DOHH2 (cell line): ENCODE results near the gene PAM.

Experiments
- H3F3A ChIP-seq: fragments of 200-600 bp; sonication (generic), shearing (Covaris generic); 2 replicates; pipeline ENCODE4 v1.6.0; 2016; ENCODE audit warnings: antibody characterized with exemption, mild to moderate bottlenecking; ENCODE audit not compliant: control insufficient read depth, insufficient read depth
- H3K27ac ChIP-seq: fragments of 200-600 bp; sonication (generic); 2 replicates; pipeline ENCODE4 v1.5.1; 2014; ENCODE audit warnings: low read depth, mild to moderate bottlenecking, low read length, moderate library complexity
- H3K27me3 ChIP-seq: fragments of 200-600 bp; sonication (generic); 2 replicates; pipeline ENCODE4 v1.6.1; 2014; ENCODE audit warnings: mild to moderate bottlenecking, low read length, mixed read lengths; ENCODE audit not compliant: control insufficient read depth
- H3K36me3 ChIP-seq: fragments of 200-600 bp; sonication (generic); 2 replicates; pipeline ENCODE4 v1.6.1; 2014; ENCODE audit warnings: mild to moderate bottlenecking, low read length, moderate library complexity, mixed read lengths; ENCODE audit not compliant: control insufficient read depth
- H3K4me1 ChIP-seq: fragments of 200-600 bp; sonication (generic); 2 replicates; pipeline ENCODE4 v1.6.1; 2014; ENCODE audit warnings: mild to moderate bottlenecking, low read length, mixed read lengths; ENCODE audit not compliant: control insufficient read depth
- H3K4me2 ChIP-seq: fragments of 200-600 bp; sonication (generic); 2 replicates; pipeline ENCODE4 v1.6.0; 2014; ENCODE audit warnings: mild to moderate bottlenecking, low read length, moderate library complexity
- H3K4me3 ChIP-seq: fragments of 200-600 bp; sonication (generic); 2 replicates; pipeline ENCODE4 v1.5.1; 2014; ENCODE audit warnings: mild to moderate bottlenecking, low read length, mixed read lengths
- H3K79me2 ChIP-seq: fragments of 200-600 bp; sonication (generic); 2 replicates; pipeline ENCODE4 v1.6.1; 2014; ENCODE audit warnings: mild to moderate bottlenecking, low read length, mixed read lengths; ENCODE audit not compliant: control insufficient read depth
- H3K9me2 ChIP-seq: fragments of 200-600 bp; sonication (generic); replicated peaks from 2 replicates; pipeline ENCODE4 v1.6.1; 2014; ENCODE audit warnings: mild to moderate bottlenecking, low read length, mixed read lengths; ENCODE audit not compliant: control insufficient read depth
- H3K9me3 ChIP-seq: fragments of 200-600 bp; sonication (generic); 2 replicates; pipeline ENCODE4 v1.6.1; 2014; ENCODE audit warnings: antibody characterized with exemption, low read length, mixed read lengths; ENCODE audit not compliant: control insufficient read depth, insufficient read depth
- H4K20me1 ChIP-seq: fragments of 200-600 bp; sonication (generic); 2 replicates; pipeline ENCODE4 v1.6.0; 2014; ENCODE audit warnings: low read depth, mild to moderate bottlenecking, antibody characterized with exemption, low read length, moderate library complexity; ENCODE audit not compliant: control insufficient read depth, insufficient read depth
- EZH2phosphoT487 ChIP-seq: fragments of 200-600 bp; sonication (generic); IDR thresholded peaks from 2 replicates; pipeline ENCODE4 v1.6.1; 2017; ENCODE audit warnings: borderline replicate concordance, mild to moderate bottlenecking, antibody characterized with exemption, low read length, moderate library complexity, mixed read lengths
- TF ChIP-seq, protein P1 (sequence below): fragments of 200-600 bp; sonication (generic); IDR thresholded peaks from one replicate; pipeline ENCODE4 v1.5.1; 2014; ENCODE audit warnings: antibody characterized with exemption, mild to moderate bottlenecking, low read depth, low read length; ENCODE audit not compliant: poor library complexity, severe bottlenecking

The PAM gene

DNA sequence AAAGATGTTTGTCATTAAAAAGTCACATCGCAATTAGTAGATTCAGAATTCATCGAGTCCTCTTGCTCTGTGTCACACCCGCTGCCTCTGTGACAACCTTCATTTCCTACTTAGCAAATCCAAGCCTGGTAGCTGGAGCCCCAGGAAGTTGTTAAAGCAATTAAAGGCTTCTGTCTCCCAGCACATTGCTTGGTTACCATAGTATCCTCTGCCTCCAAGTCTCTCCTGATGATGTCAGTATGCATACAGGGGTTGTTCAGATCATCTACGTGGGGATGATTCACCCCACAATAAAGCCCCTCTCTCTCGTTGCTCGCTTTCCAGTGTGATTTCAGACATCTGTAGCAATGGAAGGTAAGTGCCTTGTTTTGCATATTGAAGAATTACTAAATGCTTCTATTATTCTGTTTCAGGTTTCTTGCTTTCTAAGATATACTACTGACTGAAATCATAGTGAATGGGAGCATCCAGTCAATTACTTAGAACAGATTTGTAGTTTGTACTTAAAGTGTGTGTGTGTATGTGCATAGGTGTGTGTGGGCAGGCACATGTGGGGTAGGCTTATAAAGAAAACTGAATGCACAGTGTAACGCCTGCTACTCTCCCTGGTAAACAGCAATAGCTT lies 52.9 kb downstream of the PAM start:
- Histone ChIP-seq H3K79me2 (no peaks in the 10 kb centered on the region), H4K20me1 (no peaks in the 10 kb centered on the region), H3F3A (no peaks in the 10 kb centered on the region), H3K9me2 (no peaks in the 10 kb centered on the region), H3K4me1 (no peaks in the 10 kb centered on the region), H3K36me3 (no peaks in the 10 kb centered on the region), H3K4me3 (no peak overlapping the region), H3K27ac (no peak overlapping the region), H3K9me3 (no peaks in the 10 kb centered on the region), H3K27me3 (no peaks in the 10 kb centered on the region), H3K4me2 (no peak overlapping the region)
- TF ChIP-seq, protein P1, sequence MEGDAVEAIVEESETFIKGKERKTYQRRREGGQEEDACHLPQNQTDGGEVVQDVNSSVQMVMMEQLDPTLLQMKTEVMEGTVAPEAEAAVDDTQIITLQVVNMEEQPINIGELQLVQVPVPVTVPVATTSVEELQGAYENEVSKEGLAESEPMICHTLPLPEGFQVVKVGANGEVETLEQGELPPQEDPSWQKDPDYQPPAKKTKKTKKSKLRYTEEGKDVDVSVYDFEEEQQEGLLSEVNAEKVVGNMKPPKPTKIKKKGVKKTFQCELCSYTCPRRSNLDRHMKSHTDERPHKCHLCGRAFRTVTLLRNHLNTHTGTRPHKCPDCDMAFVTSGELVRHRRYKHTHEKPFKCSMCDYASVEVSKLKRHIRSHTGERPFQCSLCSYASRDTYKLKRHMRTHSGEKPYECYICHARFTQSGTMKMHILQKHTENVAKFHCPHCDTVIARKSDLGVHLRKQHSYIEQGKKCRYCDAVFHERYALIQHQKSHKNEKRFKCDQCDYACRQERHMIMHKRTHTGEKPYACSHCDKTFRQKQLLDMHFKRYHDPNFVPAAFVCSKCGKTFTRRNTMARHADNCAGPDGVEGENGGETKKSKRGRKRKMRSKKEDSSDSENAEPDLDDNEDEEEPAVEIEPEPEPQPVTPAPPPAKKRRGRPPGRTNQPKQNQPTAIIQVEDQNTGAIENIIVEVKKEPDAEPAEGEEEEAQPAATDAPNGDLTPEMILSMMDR = no peak
- TF ChIP-seq EZH2phosphoT487 = no peak

DNA sequence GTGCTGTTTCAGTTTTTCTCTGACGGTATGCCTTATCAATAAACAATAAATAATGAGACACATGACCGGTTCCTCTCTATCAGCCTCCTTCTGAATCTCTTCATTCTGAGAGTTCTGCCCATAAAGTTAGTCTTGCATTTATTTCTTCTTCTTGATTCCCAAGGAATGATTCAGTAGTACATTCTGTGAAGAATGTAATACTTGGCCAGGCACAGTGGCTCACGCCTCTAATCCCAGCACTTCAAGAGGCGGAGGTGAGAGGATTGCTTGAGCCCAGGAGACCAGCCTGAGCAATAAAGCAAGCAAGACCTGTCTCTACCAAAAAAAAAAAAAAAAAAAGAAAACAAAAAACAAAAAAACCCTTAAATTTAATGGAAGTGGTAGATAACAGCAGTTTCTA lies 53.9 kb downstream of the PAM start:
- no peaks in the 10 kb centered on the region for H4K20me1 ChIP-seq
- no peaks in the 10 kb centered on the region for H3K4me1 ChIP-seq
- no peak overlapping the region for H3K27ac ChIP-seq
- H3K9me3 ChIP-seq = no peaks in the 10 kb centered on the region
- H3K4me2 ChIP-seq = no peak overlapping the region
- TF ChIP-seq, protein P1 = no peak
- no peak for TF ChIP-seq EZH2phosphoT487
- no peaks in the 10 kb centered on the region for H3K27me3 ChIP-seq
- no peaks in the 10 kb centered on the region for H3F3A ChIP-seq
- no peaks in the 10 kb centered on the region for H3K9me2 ChIP-seq
- no peak overlapping the region for H3K4me3 ChIP-seq
- H3K36me3 ChIP-seq = no peaks in the 10 kb centered on the region
- H3K79me2 ChIP-seq = no peaks in the 10 kb centered on the region

DNA sequence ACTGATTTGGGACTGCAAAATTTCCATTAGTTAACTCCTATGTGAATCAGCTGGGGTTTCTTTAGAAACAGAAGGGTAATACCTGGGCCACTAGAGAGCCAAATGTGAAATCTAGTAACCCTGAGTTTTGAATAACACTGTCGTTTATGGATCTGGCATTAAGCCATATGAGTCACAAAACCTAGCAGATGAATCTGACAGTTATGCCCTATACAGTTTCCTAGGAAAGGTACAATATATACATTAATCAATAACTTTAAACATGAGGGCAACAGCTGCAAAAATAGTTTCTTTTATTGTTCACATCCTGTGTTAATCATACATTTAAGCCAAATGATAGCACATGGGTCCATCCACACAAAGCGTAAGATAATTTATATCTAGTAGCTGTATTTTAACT lies 56.9 kb downstream of the PAM start:
- H3K4me3 ChIP-seq = no peak overlapping the region
- H3K9me2 ChIP-seq = no peaks in the 10 kb centered on the region
- H3K4me2 ChIP-seq = no peak overlapping the region
- no peaks in the 10 kb centered on the region for H3F3A ChIP-seq
- no peaks in the 10 kb centered on the region for H3K9me3 ChIP-seq
- 0 out of 2 replicates have a peak, but pooled peaks cover 9% of the 10 kb centered on the region for H3K4me1 ChIP-seq
- TF ChIP-seq, protein P1 = no peak
- TF ChIP-seq EZH2phosphoT487 = no peak
- H3K27ac ChIP-seq = no peak overlapping the region
- no peaks in the 10 kb centered on the region for H3K79me2 ChIP-seq
- no peaks in the 10 kb centered on the region for H3K36me3 ChIP-seq
- no peaks in the 10 kb centered on the region for H4K20me1 ChIP-seq
- no peaks in the 10 kb centered on the region for H3K27me3 ChIP-seq
